H9 (cell line): ENCODE measurements around the gene SEPTIN12. TPM values are rescaled to one million over a fixed set of nuclear protein-coding genes. Genes with fewer than 3 reads are reported as not detected.

Source experiments
- DNase-seq: peaks from one replicate; pipeline ENCODE4 v3.0.0-alpha.2; 2017
- H2AFZ ChIP-seq: one replicate; pipeline ENCODE4 v1.6.1; 2013; ENCODE audit warnings: mild to moderate bottlenecking, low read length, control low read depth, moderate library complexity
- H2AK5ac ChIP-seq: 2 replicates; pipeline ENCODE4 v1.6.1; 2013; ENCODE audit warnings: low read length, control low read depth, mixed read lengths; ENCODE audit not compliant: insufficient read length
- H2BK120ac ChIP-seq: one replicate; pipeline ENCODE4 v1.6.1; 2013; ENCODE audit warnings: low read depth, mild to moderate bottlenecking, low read length, control low read depth, inconsistent platforms; ENCODE audit not compliant: poor library complexity, severe bottlenecking
- H2BK12ac ChIP-seq: 2 replicates; pipeline ENCODE4 v1.6.1; 2013; ENCODE audit warnings: low read length, control low read depth, mixed read lengths, low read depth; ENCODE audit not compliant: insufficient read length
- H2BK15ac ChIP-seq: 2 replicates; pipeline ENCODE4 v1.6.1; 2013; ENCODE audit warnings: low read depth, low read length, control low read depth
- H2BK20ac ChIP-seq: one replicate; pipeline ENCODE4 v1.6.1; 2013; ENCODE audit warnings: low read depth, mild to moderate bottlenecking, low read length, control low read depth, inconsistent platforms; ENCODE audit not compliant: poor library complexity, severe bottlenecking
- H2BK5ac ChIP-seq: 2 replicates; pipeline ENCODE4 v1.6.1; 2013; ENCODE audit warnings: low read length, control low read depth, mixed read lengths; ENCODE audit not compliant: insufficient read length
- H3K14ac ChIP-seq: 2 replicates; pipeline ENCODE4 v1.6.1; 2013; ENCODE audit warnings: low read length, control low read depth; ENCODE audit not compliant: insufficient read depth
- H3K18ac ChIP-seq: 2 replicates; pipeline ENCODE4 v1.6.1; 2013; ENCODE audit warnings: low read depth, mild to moderate bottlenecking, mixed read lengths, low read length, control low read depth; ENCODE audit not compliant: insufficient read length
- H3K23ac ChIP-seq: 2 replicates; pipeline ENCODE4 v1.6.1; 2013; ENCODE audit warnings: low read length, control low read depth, mixed read lengths, low read depth; ENCODE audit not compliant: insufficient read length
- H3K23me2 ChIP-seq: 2 replicates; pipeline ENCODE4 v1.6.1; 2013; ENCODE audit warnings: low read depth, mild to moderate bottlenecking, mixed read lengths, low read length, control low read depth; ENCODE audit not compliant: insufficient read length, poor library complexity, severe bottlenecking
- H3K27ac ChIP-seq: 2 replicates; pipeline ENCODE4 v1.5.1; 2013; ENCODE audit warnings: low read length, control low read depth, mixed read lengths, low read depth; ENCODE audit not compliant: insufficient read length
- H3K27me3 ChIP-seq: 2 replicates; pipeline ENCODE4 v1.6.1; 2013; ENCODE audit warnings: low read length, control low read depth, inconsistent platforms; ENCODE audit not compliant: insufficient read depth
- H3K4ac ChIP-seq: 2 replicates; pipeline ENCODE4 v1.6.1; 2013; ENCODE audit warnings: low read depth, mild to moderate bottlenecking, control low read depth, inconsistent platforms, low read length, moderate library complexity
- H3K4me1 ChIP-seq: 2 replicates; pipeline ENCODE4 v1.6.1; 2013; ENCODE audit warnings: low read length, control low read depth, inconsistent platforms; ENCODE audit not compliant: insufficient read depth
- H3K4me2 ChIP-seq: 2 replicates; pipeline ENCODE4 v1.6.1; 2013; ENCODE audit warnings: low read length, control low read depth, mixed read lengths; ENCODE audit not compliant: insufficient read length, insufficient read depth
- H3K56ac ChIP-seq: 2 replicates; pipeline ENCODE4 v1.6.1; 2013; ENCODE audit warnings: low read depth, mild to moderate bottlenecking, mixed read lengths, low read length, control low read depth; ENCODE audit not compliant: insufficient read length
- H3K79me1 ChIP-seq: 2 replicates; pipeline ENCODE4 v1.6.1; 2013; ENCODE audit warnings: low read depth, mild to moderate bottlenecking, moderate library complexity, low read length, control low read depth, inconsistent platforms; ENCODE audit not compliant: insufficient read depth, poor library complexity, severe bottlenecking
- H3K79me2 ChIP-seq: 2 replicates; pipeline ENCODE4 v1.6.1; 2013; ENCODE audit warnings: low read length, control low read depth, inconsistent platforms; ENCODE audit not compliant: insufficient read depth
- H3K9ac ChIP-seq: 2 replicates; pipeline ENCODE4 v1.6.1; 2013; ENCODE audit warnings: low read length, control low read depth, mixed read lengths; ENCODE audit not compliant: insufficient read length; ENCODE audit errors: extremely low read depth
- H3K9me3 ChIP-seq: one replicate; pipeline ENCODE4 v1.6.1; 2013; ENCODE audit warnings: low read depth, low read length, inconsistent platforms; ENCODE audit not compliant: control insufficient read depth
- H3T11ph ChIP-seq: one replicate; pipeline ENCODE4 v1.6.1; 2013; ENCODE audit warnings: mild to moderate bottlenecking, low read length, control low read depth, inconsistent platforms
- H4K20me1 ChIP-seq: one replicate; pipeline ENCODE4 v1.6.1; 2013; ENCODE audit not compliant: control insufficient read depth, insufficient read length, insufficient read depth
- H4K5ac ChIP-seq: 2 replicates; pipeline ENCODE4 v1.6.1; 2013; ENCODE audit warnings: low read depth, mild to moderate bottlenecking, mixed read lengths, low read length, control low read depth; ENCODE audit not compliant: insufficient read length
- H4K8ac ChIP-seq: replicated peaks from 2 replicates; pipeline ENCODE4 v1.6.1; 2013; ENCODE audit warnings: low read length, control low read depth, mixed read lengths, low read depth; ENCODE audit not compliant: insufficient read length
- H4K91ac ChIP-seq: 2 replicates; pipeline ENCODE4 v1.6.1; 2013; ENCODE audit warnings: low read depth, mild to moderate bottlenecking, moderate library complexity, mixed read lengths, low read length, control low read depth; ENCODE audit not compliant: insufficient read length
- H3K27ac Mint-ChIP-seq, 3 experiments: 2 replicates in 2 of 3; 3 replicates in 1 of 3; pipeline ENCODE4 v1.8.0; 2020 to 2021; ENCODE audit warnings: mixed read lengths in 3 of 3, mild to moderate bottlenecking in 1 of 3, moderate library complexity in 1 of 3
- H3K27me3 Mint-ChIP-seq: 2 replicates; pipeline ENCODE4 v1.8.0; 2021; ENCODE audit warnings: low read depth, mild to moderate bottlenecking, moderate library complexity, mixed read lengths
- H3K36me3 Mint-ChIP-seq, 3 experiments: 2 replicates in 2 of 3; 3 replicates in 1 of 3; pipeline ENCODE4 v1.8.0; 2020 to 2021; ENCODE audit warnings: low read depth in 3 of 3, mixed read lengths in 3 of 3; ENCODE audit not compliant: insufficient read depth in 1 of 3
- H3K4me1 Mint-ChIP-seq, 2 experiments: 2 replicates each; pipeline ENCODE4 v1.8.0; 2020; ENCODE audit warnings: mixed read lengths in 2 of 2
- H3K4me3 Mint-ChIP-seq, 2 experiments: 2 replicates in 1 of 2; 3 replicates in 1 of 2; pipeline ENCODE4 v1.8.0; 2020 to 2021; ENCODE audit warnings: mild to moderate bottlenecking in 2 of 2, mixed read lengths in 2 of 2, moderate library complexity in 1 of 2
- H3K9me3 Mint-ChIP-seq, 2 experiments: 2 replicates in 1 of 2; 3 replicates in 1 of 2; pipeline ENCODE4 v1.8.0; 2020; ENCODE audit warnings: mild to moderate bottlenecking in 2 of 2, mixed read lengths in 2 of 2, moderate library complexity in 1 of 2
- CTCF ChIP-seq: fragments of 200-600 bp; sonication (generic); conservative IDR thresholded peaks from 3 replicates; pipeline ENCODE4 v1.8.0; 2021; ENCODE audit warnings: antibody characterized with exemption, mild to moderate bottlenecking
- WGBS: extraction: QIAGEN DNeasy Blood & Tissue Kit; methylation state at CpG from one replicate; pipeline ENCODE4 v1.1.7; 2013; ENCODE audit warnings: missing lambda C conversion rate, low lambda C conversion rate, mixed read lengths; ENCODE audit not compliant: insufficient read length; ENCODE audit errors: extremely low coverage; 5-methylcytosine and 5-hydroxymethylcytosine counted together
- total RNA-seq: library from RNA; stranded (reverse); gene quantifications from 2 replicates; pipeline ENCODE4 v1.2.1, GENCODE V29; 2021

The SEPTIN12 gene
- total RNA-seq, 1 experiment from 2014 or later = 0.48 TPM

GRCh38 chr16:4806280-4806679, 18.1 kb upstream of the SEPTIN12 start:
- Histone ChIP-seq H3K23me2 (peaks cover 7% of the 10 kb centered on the region), H3K14ac (no peak overlapping the region), H2BK12ac (no peak overlapping the region), H2BK120ac (no peak overlapping the region), H2AK5ac (no peak overlapping the region), H3K79me1 (no peaks in the 10 kb centered on the region), H3K4me1 (no peaks in the 10 kb centered on the region), H3K23ac (no peak overlapping the region), H3K79me2 (no peaks in the 10 kb centered on the region), H3K18ac (no peak overlapping the region), H3K4ac (no peak overlapping the region), H4K20me1 (no peaks in the 10 kb centered on the region), H2BK5ac (no peak overlapping the region), H4K91ac (no peak overlapping the region), H2BK20ac (no peak overlapping the region), H3K9ac (no peak overlapping the region), H3T11ph (no peak overlapping the region), H2AFZ (no peak overlapping the region), H2BK15ac (no peak overlapping the region), H3K9me3 (no peaks in the 10 kb centered on the region), H3K27ac (no peak overlapping the region), H3K27me3 (no peaks in the 10 kb centered on the region), H3K4me2 (no peak overlapping the region), H4K5ac (no peak overlapping the region), H3K56ac (no peak overlapping the region), H4K8ac (no peak overlapping the region)
- Mint-ChIP-seq H3K9me3 (no peaks in the 10 kb centered on the region), H3K36me3 (peaks cover 16 to 57% (median 40%) of the 10 kb centered on the region in 3 experiments; a peak in 6 of 7 replicates), H3K27ac (peak overlapping the region in 2 of 3 experiments; percentile 10 to 61; a peak in 2 of 7 replicates), H3K4me3 (no peak overlapping the region), H3K27me3 (no peaks in the 10 kb centered on the region; the same call in 1 of the 2 replicates), H3K4me1 (peaks cover 12 to 22% of the 10 kb centered on the region in 2 experiments)
- no peak for DNase-seq
- WGBS = no CpG with 5 or more reads among the region's 6 CpGs
- TF ChIP-seq CTCF = no peak
